GM06990 (cell line): ENCODE measurements around the gene ARHGEF12.

ENCODE experiments used
- DNase-seq: peaks from one replicate; pipeline ENCODE4 v3.0.0-alpha.2; 2011; ENCODE audit not compliant: insufficient read length; ENCODE audit errors: extremely low read depth
- H3K27me3 ChIP-seq: replicated peaks from 2 replicates; pipeline ENCODE4 v1.6.0; 2011; ENCODE audit warnings: low read length; ENCODE audit not compliant: control insufficient read depth, insufficient read depth
- H3K36me3 ChIP-seq: 2 replicates; pipeline ENCODE4 v1.5.1; 2011; ENCODE audit warnings: low read length; ENCODE audit not compliant: control insufficient read depth, insufficient read depth
- H3K4me3 ChIP-seq: replicated peaks from 2 replicates; pipeline ENCODE4 v1.5.1; 2011; ENCODE audit warnings: low read depth, mild to moderate bottlenecking, control low read depth, low read length
- TF ChIP-seq, protein P1 (sequence below): IDR thresholded peaks from 2 replicates; pipeline ENCODE4 v1.5.1; 2011; ENCODE audit warnings: low read length, control low read depth, mild to moderate bottlenecking, inconsistent platforms; ENCODE audit not compliant: insufficient read depth, poor library complexity, severe bottlenecking

Gene ARHGEF12

GRCh38 chr11:120330045-120330444, 6.2 kb upstream of the ARHGEF12 start:
- Histone ChIP-seq H3K36me3 (no peaks in the 10 kb centered on the region), H3K27me3 (no peaks in the 10 kb centered on the region), H3K4me3 (no peak overlapping the region)
- DNase-seq: no peak
- TF ChIP-seq, protein P1, sequence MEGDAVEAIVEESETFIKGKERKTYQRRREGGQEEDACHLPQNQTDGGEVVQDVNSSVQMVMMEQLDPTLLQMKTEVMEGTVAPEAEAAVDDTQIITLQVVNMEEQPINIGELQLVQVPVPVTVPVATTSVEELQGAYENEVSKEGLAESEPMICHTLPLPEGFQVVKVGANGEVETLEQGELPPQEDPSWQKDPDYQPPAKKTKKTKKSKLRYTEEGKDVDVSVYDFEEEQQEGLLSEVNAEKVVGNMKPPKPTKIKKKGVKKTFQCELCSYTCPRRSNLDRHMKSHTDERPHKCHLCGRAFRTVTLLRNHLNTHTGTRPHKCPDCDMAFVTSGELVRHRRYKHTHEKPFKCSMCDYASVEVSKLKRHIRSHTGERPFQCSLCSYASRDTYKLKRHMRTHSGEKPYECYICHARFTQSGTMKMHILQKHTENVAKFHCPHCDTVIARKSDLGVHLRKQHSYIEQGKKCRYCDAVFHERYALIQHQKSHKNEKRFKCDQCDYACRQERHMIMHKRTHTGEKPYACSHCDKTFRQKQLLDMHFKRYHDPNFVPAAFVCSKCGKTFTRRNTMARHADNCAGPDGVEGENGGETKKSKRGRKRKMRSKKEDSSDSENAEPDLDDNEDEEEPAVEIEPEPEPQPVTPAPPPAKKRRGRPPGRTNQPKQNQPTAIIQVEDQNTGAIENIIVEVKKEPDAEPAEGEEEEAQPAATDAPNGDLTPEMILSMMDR: no peak

DNA sequence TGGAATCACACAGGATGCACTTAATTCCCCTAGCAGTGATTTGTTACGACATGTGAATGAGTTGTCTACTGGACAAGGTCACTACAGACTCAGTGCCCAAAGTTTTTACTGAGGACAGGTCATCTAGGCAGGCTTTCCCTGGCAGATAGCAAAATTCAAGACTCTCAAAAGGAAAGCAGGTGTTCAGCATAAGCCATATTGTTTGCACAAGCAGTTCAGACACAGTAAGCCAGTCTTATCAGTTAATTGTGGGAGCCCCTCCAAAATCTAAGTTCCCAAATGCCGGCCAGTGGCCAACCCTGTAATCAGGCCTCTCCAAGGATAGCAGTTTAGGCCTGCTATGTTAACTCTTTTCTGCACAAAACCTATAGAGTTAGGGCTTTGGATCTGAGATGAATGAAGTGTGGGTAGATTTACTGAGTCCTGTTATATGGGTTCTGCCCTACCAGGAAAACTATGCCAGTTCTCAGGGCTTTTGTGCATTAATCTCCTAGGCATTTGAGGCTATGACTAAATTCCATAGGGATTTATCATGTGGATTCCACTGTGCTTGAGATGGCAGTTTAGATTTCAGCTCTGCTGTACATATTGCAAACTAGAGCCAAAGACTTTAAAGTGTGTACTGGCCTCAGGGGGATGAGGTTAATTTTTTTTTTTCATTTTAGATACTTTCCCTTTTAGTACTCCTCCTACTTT, 4.8 kb upstream of the ARHGEF12 start:
- no peak overlapping the region for H3K4me3 ChIP-seq
- no peak for DNase-seq
- TF ChIP-seq, protein P1: no peak
- H3K36me3 ChIP-seq: no peaks in the 10 kb centered on the region
- H3K27me3 ChIP-seq: no peaks in the 10 kb centered on the region

- Histone ChIP-seq H3K4me3 (no peak overlapping the region), H3K27me3 (no peaks in the 10 kb centered on the region), H3K36me3 (no peaks in the 10 kb centered on the region)
- DNase-seq: peak; percentile 26
- TF ChIP-seq, protein P1: no peak
Measured at GRCh38 chr11:120332822-120333716, 3.1 kb upstream of the ARHGEF12 start.

DNA sequence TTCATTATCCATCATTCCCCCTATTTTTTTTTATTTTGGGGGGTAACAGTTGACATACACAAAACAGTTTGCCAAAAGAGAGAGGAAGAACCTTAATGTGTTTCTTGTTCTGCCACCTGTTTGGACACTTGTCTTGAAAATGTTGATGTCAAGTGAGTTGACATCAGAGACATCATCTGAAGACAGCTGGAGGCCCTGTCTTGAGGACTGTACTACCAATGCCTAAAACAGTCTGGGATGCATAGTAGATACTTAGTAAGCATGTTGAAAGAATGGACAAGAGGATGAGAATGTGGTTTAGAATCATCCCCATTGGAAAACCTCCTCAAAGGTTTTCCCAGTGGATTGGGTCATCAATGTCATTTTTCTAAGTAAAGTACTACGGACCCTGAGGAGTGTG, 2.4 kb upstream of the ARHGEF12 start:
- TF ChIP-seq, protein P1: no peak
- H3K36me3 ChIP-seq: no peaks in the 10 kb centered on the region
- H3K4me3 ChIP-seq: no peak overlapping the region
- H3K27me3 ChIP-seq: no peaks in the 10 kb centered on the region
- DNase-seq: no peak

DNA sequence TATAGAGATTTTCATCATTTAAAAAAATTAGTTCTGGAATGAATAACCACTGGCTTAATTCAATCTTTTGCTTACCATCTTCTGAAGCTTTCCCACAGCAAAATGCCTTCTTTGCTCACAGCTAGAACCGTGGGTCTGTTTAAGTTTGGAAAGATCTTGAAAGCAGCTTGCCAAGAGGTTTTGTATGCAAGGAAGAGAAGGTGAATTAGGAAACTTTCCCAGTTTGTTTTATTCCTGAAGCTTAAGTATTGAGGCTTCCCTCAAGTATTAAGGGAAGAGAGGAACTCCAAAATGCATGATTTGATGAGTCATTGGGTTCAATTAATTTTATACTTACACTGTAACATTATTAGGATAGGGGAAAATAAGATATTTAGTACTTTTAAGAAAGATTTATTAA, 1.9 kb upstream of the ARHGEF12 start:
- H3K4me3 ChIP-seq: no peak overlapping the region
- H3K36me3 ChIP-seq: no peaks in the 10 kb centered on the region
- DNase-seq: no peak
- no peaks in the 10 kb centered on the region for H3K27me3 ChIP-seq
- TF ChIP-seq, protein P1: no peak
